ENCODE measurements around the gene CDC42SE1.
A peak's percentile ranks its signal among the peaks of the same experiment; 100 is the strongest.

Gene CDC42SE1

GRCh38 chr1:151054971-151055547 is 4.4 kb downstream of the CDC42SE1 start:
- no peak for DNase-seq (ENCODE audit: low read depth in 2 of 2)

- DNase-seq (ENCODE audit: low read depth in 2 of 2): no peak
These were observed 7.9 kb downstream of the CDC42SE1 start for GRCh38 chr1:151051356-151052009.

- no peak for DNase-seq (ENCODE audit: low read depth in 2 of 2)
These were observed 9.3 kb downstream of the CDC42SE1 start for GRCh38 chr1:151050051-151050688.

DNA sequence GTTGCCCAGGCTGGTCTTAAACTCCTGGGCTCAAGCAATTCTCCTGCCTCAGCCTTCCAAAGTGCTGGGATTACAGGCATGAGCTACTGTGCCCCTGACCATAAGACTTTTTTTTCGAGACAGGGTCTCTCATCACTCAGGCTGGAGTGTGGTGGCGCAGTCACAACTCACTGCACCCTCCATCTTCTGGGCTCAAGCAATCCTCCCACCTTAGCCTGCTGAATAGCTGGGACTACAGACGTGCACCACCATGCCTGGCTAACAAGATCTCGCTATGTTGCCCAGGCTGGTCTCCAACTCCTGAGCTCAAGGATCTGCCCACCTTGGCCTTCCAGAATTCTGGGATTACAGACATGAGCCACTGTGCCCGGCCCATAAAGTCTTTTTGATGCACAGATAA is 10.0 kb downstream of the CDC42SE1 start:
- no peak for DNase-seq (ENCODE audit: low read depth in 2 of 2)

- DNase-seq (ENCODE audit: low read depth in 2 of 2): no peak
These were observed 10.8 kb downstream of the CDC42SE1 start for GRCh38 chr1:151048645-151049032.

DNA sequence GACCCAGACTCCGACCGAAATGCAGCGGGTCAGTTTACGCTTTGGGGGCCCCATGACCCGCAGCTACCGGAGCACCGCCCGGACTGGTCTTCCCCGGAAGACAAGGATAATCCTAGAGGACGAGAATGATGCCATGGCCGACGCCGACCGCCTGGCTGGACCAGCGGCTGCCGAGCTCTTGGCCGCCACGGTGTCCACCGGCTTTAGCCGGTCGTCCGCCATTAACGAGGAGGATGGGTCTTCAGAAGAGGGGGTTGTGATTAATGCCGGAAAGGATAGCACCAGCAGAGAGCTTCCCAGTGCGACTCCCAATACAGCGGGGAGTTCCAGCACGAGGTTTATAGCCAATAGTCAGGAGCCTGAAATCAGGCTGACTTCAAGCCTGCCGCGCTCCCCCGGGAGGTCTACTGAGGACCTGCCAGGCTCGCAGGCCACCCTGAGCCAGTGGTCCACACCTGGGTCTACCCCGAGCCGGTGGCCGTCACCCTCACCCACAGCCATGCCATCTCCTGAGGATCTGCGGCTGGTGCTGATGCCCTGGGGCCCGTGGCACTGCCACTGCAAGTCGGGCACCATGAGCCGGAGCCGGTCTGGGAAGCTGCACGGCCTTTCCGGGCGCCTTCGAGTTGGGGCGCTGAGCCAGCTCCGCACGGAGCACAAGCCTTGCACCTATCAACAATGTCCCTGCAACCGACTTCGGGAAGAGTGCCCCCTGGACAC is 11.3 kb downstream of the CDC42SE1 start:
- DNase-seq (ENCODE audit: low read depth in 2 of 2): peak in 1 of 2 experiments; percentile 45

GRCh38 chr1:151047591-151047924 is 11.9 kb downstream of the CDC42SE1 start, which contains the start of gene C1orf56:
C1orf56 (plus strand) TSS chr1:151047751; CDS start chr1:151047848, 97 bp downstream.
- peak in 1 of 2 experiments; percentile 45 for DNase-seq (ENCODE audit: low read depth in 2 of 2)

GRCh38 chr1:151043163-151043562 is 16.3 kb downstream of the CDC42SE1 start:
- DNase-seq (ENCODE audit: low read depth in 2 of 2): no peak

- DNase-seq (ENCODE audit: low read depth in 2 of 2): no peak
These were observed 19.9 kb downstream of the CDC42SE1 start for GRCh38 chr1:151039521-151039920.

DNA sequence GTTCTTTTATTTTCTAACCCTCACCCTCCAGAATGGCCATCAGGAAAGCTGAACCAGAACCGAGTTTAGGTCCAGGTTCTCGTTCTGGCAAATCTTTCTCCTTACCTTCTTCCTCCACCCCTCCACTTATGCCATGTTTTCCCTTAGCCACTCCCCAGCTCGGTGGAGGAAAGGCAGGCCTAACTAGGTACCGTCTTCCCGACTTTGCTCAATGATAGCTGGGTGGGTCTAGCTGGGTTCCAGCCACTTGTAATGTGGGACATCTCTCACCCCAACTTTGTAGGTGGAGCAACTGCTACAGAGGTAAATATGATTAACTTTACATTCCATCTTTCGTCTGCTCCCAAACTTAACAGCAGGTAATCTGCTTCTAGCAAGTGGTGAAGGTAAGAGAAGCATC is 22.4 kb downstream of the CDC42SE1 start:
- no peak for DNase-seq (ENCODE audit: low read depth in 2 of 2)

DNA sequence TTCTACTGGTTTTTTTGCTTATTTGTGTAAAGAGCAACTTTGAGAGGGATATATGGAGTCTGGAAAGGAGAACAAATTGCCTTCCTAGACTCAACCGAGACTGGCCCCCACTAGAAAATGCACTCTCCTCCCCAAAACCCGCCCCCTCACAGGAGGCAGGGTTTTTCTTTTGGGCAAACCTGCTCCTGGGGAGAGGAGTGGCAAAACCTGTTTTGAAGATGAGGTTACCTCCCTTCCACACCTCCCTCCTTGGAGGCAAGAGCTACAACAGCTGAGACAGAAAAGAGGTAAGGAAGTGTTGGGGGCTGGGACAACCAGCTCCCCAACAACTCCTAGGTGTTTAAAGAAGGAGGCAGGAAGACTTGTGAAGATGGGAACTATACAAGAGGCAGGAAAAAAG is 23.1 kb downstream of the CDC42SE1 start, which contains the start of gene BNIPL:
BNIPL (plus strand) TSS at position 231 of the 400 bp plus-strand sequence; CDS start at position 371, 140 bp downstream.
- DNase-seq (ENCODE audit: low read depth in 2 of 2): no peak

GRCh38 chr1:151035167-151035566 is 24.3 kb downstream of the CDC42SE1 start:
- no peak for DNase-seq (ENCODE audit: low read depth in 2 of 2)

DNA sequence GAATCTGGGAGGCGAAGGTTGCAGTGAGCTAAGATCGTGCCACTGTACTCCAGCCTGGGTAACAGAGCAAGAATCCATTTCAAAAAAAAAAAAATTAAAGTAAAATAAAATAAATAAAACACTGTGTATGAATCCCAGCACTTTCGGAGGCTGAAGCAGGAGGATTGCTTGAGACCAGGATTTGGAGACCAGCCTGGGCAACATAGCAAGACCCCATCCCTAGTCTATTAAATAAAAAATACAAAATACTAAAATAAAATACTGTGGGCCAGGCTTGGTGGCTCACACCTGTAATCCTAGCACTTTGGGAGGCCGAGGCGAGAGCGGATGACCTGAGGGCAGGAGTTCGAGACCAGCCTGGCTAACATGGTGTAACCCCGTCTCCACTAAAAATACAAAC is 27.3 kb downstream of the CDC42SE1 start:
- DNase-seq (ENCODE audit: low read depth in 2 of 2): no peak

GRCh38 chr1:151026460-151026859 is 33.0 kb downstream of the CDC42SE1 start:
- DNase-seq (ENCODE audit: low read depth in 2 of 2): no peak

- DNase-seq (ENCODE audit: low read depth in 2 of 2): peak; percentile 59 to 79
These were observed 34.8 kb downstream of the CDC42SE1 start for GRCh38 chr1:151024540-151025146.

DNA sequence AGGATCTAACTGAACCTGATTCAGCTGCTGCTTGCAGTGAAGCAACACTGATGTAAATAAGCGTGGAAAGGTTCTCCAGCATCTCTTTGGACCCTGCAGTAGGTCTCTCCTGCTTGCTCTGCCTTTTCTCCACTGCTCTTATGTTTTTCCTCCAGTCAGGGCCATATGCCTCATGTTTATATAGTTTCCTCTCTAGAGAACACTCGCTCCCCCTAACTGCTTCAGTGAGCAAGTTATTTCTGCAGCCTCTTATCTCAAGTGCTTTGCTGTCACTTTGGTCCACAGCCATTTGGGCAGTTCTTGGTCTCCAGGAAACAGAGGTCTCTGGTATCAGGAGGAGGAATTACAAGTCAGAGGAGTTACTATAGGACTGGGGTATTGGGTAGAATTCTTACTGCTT is 45.9 kb downstream of the CDC42SE1 start:
- no peak for DNase-seq (ENCODE audit: low read depth in 2 of 2)

GRCh38 chr1:151012684-151013471 is 46.5 kb downstream of the CDC42SE1 start:
- DNase-seq (ENCODE audit: low read depth in 2 of 2): no peak

DNA sequence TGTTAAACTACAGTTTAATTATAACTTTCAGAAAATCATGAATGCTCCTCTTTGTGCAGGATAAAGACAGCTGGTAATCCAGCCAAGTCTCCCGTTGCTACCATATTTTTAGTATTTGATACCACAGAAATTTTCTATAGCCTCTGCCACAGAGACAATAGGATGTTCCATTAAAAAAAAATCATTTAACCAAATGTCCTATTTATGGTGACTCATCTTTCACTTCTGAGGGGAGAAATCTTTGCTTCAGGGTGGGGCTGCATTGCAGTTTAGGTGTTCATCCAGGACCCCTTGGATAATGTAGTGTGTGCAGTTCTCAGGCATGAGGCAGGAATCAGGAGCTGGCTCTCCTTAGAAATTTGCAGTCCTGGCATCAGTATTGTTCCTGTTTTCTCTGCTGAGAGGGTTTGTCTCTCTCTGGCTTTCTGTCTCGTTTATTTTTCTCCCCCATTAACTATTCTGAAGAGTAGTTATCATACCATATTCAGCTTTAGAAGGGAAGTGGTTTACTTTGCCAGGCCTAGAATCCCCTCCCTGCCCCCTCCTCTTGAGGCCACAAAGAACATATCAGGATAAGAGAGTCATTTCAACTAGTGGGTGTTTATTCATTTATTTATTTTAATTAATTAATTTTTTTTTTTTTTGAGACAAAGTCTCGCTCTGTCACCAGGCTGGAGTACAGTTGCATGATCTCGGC is 48.1 kb downstream of the CDC42SE1 start:
- DNase-seq (ENCODE audit: low read depth in 2 of 2): no peak

GRCh38 chr1:151010346-151010726 is 49.1 kb downstream of the CDC42SE1 start:
- no peak for DNase-seq (ENCODE audit: low read depth in 2 of 2)

DNA sequence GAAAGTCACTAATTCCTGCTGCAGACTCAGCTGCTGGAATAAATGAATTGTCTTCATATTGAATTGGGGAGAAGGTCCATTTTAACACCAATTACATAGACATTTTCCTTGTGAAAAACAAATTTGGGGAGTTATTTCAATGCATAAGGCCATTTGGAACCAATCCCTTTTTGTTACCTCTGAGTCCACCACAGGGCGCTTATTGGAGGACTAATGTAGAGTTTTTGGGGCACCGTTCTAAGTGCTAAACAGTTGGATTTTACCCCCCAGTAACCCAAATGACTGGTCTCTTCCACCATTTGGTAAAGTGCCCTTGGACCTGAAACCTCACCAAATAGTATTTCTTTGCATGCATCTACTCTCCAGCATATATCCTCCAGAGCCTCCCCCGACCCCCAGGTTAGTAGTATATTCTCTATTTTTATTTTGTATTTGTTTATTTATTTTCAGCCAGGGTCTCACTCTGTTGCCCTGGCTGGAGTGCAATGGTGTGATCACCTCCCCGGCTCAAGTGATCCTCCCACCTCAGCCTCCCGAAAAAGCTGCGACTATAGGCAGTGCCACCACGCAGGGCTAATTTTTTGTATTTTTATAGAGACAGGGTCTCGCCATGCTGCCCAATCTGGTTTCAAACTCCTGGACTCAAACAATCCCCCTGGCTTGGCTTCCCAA is 49.6 kb downstream of the CDC42SE1 start:
- no peak for DNase-seq (ENCODE audit: low read depth in 2 of 2)
